Brain pericyte (primary cell): ENCODE measurements around the gene NTRK3.

Source experiments
- DNase-seq: peaks from one replicate; pipeline ENCODE4 v3.0.0-alpha.2; 2012; ENCODE audit warnings: low read depth, low spot score

The NTRK3 gene

DNA sequence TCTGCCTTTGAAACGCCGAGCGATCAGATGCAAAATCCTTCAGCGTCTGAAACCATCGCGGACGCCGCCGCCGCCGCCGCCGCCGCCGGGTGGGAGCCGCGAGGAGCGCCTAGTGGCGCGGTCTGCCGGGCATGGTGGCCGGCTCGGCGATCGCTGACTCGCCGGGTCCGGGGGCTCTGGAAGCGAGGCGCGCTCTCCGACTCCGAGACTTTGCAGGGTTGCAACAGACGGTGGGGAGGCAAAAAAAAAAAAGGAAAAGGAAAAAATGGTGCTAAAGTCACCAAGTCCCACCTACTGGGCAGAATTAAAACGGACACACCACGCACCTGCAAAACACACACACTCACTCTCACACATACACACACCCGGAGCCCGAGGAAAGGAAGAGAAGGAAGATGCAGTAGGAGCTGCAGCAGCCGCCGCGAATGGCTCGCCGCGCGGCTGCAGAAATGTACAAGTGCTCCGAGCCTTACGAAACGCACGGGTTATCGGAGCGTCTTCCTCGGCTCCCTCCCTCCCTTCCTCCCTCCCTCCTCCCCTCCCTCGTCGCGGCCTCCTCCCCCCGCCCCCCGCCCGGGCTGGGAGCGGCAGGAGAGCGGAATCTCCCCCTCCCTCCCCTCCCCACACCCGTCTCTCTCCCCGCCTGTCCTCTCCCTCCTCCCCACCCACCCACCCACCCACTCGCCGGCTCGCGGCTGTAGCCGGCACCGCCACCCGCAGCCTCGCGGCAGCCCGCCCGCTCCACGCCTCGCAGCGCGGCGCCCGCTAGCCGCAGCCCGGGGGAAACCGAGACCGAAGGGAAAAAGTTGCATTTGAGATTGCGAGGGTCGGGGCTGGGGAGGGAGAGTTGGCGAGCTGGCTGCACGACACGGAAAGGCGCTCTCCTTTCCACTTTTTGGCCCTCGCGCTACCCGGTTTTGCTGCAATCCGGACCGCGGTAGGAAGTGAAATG is at the start of gene NTRK3:
Gene NTRK3 (minus strand): TSS at position 461 of the 952 bp plus-strand sequence. CDS start 586 bp downstream, outside the sequence.
- DNase-seq = no peak

DNA sequence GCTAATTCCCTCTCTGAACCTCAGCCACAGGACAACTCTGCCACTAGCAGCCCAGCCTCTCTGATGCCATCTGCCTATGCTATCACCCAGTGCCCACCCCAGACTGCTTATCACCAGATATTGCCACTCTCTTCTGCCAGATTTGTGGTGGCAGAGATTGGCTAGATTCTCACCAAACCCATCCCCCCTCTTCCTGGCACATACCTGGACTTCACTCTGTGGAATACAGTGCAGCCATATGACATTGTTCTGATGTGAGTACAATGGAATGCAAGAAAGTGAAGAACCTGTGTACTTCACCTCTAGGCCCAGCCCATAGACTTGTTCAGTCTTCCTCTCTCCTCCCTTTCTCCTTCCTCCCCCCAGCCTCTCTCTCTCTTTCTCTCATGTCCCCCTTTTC is 46.9 kb upstream of the NTRK3 start:
- DNase-seq = no peak

DNA sequence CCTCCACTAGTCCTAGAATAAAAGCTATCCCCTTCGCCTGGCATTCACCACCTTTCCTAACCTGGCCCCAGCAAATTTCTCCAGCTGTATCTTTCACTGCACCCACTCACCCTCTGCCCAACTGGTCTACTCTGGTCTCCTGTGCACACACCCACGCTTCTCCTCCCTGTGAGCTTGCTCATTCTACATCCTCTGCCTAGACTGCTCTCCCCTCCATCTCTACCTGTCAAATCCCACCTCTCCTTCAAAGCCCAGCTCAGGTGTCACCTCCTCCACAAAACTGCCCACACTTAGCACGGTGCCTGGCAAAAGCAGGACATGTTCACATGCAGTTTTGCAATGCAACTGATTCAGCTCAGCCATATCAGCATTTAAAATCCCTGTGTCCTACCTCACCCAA is 45.8 kb upstream of the NTRK3 start:
- DNase-seq = no peak

DNA sequence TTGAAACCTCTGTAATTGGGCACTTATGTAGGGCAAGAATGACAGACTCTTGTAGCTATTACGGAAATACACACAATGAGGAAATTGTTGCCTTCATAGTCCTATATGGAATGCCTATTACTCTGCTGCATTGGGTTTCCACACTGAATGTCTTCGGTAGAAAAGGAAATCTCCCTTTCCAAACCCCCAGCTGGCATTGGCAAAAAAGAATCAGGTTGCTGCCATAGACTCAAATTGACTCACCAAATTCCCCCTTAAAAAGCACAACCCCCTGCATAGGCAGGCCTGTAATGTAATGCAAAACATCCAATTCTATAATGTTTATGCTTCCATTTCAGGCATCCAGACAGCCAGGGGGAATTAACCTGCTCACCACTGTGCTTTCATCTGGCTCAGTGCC is 44.8 kb upstream of the NTRK3 start:
- no peak for DNase-seq

DNA sequence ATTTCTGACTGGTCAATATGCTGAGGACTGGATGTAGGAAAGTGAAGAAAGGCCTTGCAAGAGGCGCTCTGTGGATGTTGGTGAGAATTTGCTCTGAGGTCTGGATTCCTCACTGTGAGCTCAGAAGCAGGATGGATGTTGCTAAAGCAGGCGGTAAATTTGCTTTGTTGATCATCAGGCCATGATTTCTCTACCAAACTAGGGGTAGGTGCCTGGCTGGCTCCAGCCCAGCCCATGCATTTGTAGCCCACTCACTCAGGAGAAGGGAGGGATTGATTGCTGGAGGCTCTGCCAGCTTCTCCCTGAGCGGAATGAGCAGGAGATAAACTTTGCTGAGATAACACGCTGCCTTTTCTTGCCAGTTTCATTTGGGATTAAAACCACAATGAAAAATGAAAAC is 44.3 kb upstream of the NTRK3 start:
- no peak for DNase-seq

DNA sequence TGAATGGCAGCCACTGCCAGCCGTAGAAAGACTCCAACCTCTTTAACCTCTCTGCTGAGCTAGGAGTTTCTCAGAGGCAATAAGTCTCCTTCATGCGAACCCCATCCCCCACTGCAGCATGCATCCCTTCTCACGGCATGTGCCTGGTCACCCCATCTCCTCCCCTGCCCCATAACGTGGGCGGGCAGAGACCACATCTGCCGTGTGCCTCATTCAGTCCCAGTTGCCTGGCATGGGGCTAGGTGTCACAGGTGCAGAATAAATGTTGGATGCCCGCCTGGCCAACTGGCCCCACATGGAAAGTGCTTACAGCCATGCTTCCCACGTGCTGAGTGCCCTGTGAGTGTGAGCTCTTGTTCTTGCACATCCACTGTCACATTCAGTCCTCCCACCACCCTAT is 43.5 kb upstream of the NTRK3 start:
- DNase-seq = no peak

DNA sequence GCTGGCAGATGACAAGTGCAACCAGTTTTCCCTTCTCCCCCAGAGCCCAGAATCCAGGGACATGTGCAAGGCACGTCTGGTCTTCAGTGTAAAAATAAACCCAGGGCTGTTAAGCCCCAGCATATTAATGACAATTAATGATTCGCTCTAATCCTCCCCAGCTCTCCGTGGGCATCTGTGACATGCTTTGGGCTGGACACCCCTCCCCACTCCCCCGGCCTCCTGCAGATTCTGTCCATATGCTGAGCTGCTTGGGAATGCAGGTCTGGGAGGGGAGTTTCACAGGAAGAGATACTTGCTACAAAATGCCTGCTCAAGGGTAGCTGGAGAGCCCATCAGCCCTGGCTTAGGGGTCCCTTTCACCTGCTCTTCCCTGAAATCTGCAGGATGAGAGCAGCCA is 43.0 kb upstream of the NTRK3 start:
- no peak for DNase-seq

DNA sequence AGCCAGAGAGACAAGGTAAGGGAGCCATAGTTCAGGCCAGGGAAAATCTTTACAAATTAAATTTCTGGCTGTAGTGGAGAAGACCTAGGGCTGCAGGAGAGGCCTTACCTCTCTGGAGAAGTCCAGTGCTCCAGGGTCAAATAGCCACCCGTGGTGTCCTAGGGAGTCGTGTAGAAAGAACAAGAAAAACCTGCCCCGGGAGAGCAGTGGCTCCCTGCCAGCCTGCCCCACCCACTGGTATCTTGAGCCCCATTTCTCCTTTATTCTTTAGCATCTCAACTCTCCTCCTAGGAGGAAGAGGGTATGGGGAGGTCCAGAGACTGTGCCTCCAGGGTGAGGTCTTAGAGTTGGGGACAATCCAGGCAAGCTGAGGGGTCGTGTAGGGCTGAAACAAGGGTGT is 32.1 kb upstream of the NTRK3 start:
- no peak for DNase-seq

DNA sequence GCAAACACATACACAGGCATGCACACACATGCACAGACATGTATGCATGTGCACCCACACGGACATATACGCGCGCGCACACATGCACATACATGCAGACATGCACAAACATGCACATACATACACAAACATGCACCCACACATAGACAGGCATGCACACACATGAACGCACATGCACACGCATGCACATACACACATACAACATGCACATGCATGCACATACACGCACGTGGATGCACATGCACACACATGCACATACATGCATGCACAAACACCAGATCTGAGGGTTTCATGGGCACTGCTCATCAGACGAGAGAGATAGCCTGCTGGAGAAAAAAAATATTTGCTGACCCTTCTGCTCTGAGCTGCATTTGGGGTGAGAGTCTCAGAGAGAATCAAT is 31.7 kb upstream of the NTRK3 start:
- no peak for DNase-seq

DNA sequence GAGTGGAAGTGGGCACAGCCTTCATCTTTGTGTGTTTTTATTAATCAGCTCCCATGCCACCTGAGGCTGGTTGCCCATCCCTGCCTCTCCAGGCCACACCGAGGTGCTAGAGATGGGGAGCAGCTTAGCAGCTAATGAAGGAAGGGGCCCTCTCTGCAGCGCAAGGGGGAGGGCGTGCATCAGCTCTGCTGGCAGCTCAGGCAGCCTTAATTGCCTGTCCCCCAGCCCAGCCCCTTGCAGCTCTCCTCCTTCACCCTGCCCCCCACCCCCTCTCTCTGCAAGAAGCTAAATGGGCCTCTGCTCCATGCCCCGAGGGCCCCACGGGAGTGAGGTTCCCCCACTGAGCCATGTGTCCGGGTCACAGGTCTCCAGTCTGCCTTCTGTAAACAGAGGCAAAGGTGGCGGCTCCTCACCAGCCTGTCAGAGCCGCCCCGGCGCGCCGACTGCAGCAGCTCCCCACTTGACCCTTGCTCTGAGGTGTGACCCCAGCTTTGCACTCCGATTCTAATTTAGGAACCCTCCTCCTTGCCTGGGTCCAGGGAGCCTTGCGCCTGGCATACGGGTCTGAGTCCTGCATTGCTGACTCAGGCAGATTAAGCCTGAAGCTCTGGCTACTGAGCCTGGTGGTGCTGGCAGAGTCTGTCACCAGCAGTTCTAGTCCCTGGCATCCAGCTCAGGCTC is 27.9 kb upstream of the NTRK3 start:
- DNase-seq = no peak

DNA sequence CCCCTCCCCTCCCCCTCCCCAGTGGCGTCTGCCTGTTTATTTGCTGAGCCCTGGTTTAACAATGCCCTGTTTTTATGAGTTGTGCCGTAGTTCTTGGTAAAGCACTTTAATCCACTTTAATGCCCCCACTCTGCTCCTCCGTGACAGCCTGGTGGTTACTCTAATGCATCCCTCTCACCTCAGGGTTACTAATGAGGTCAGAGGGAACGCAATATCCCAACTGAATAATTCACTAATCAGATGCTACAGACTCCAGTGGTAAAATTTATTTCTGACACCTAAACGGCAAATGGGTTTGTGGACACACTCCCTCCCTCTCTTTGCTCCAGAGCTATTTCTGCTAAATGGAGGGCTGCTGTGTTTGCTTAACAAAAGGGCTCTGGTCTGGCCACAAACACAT is 26.1 kb upstream of the NTRK3 start:
- no peak for DNase-seq

DNA sequence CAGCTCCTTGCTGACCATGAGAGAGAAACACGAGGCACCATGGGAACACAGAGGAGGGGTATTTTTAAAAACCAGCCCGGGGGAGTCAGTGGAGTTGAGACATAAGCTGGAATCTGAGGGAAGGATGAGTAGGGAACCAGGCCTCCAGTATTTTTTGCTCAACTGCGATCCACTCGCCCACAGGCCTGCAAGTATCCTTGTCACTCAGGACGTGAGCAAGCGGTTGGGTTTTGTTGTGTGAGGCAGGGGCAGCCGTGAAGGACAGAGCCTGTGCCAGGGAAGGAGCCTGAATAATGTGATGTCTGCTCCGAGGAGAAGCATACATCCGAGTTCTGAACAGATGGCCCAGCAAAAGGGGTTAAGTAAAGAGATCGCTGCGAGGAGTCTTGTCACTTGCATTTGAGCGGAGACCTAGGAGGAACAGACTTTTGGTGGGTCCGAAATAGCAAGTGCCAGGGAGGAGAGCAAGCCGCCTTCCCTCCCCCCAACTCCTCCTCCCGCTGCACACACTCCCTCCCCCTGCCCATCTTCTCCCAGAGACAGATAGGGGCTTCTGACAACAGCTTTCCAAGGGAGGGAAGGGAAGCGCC is 20.4 kb upstream of the NTRK3 start:
- no peak for DNase-seq

DNA sequence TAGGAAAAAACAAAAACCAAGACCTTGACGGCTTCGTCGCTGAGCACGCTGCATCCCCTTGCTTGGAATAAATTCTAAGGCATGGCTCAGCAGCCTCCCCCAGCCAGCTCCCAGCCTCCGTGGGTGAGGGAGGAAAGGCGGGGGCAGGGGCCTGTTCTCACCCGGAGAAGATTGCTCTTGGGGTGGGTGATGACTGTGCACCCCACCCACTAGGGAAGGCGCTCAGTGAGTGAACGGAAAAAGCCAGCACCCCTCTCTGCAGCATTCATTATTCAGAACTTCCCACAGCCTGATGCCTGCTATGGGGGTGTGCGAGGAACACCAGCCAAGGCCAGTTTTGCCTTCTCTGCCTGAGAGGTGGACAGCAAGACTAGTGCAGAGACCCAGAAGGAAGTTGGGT is 19.3 kb upstream of the NTRK3 start:
- no peak for DNase-seq

DNA sequence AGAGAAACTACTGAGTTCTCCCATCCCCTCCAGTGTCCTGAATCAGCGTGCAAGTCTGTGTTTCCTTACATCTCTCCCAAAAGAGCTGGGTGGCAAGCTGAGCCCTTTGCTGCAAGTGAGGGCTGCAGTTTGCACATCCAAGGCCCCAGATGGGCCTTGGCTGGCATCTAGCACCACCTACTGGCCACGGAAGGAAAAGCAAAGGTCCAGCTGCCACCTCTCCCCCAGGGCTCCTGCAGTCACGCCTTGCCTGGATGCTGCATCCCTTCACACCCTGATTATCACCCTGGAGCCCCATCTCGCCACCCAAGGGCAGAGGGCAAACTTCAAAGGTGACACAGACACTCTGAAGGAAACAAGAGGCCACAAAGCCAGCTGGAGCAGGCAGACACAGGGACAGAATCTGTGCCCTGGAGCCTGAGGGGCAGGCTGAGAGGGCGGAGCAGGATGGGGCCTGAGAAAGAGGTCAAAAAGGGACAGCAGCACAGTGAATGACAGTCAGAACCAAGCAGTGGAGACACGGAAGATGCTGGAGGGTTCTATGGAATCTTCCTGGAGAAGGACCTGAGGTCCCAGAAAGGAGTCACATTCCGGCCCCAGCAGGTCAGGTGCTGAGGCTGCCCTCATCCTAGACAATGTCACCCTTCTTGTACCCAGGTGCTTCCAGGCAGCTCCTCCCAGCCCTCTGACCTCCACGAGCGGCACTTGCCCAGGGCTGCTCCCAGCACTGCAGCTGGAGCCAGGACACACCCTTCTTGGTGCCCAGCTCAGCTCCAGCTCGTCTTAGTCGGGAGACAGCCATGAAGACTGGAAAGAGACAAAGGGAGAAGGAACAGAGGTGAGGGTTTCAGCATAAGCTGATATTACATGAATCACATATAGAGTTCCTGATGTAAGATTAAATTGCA is 18.3 kb upstream of the NTRK3 start:
- DNase-seq = no peak

DNA sequence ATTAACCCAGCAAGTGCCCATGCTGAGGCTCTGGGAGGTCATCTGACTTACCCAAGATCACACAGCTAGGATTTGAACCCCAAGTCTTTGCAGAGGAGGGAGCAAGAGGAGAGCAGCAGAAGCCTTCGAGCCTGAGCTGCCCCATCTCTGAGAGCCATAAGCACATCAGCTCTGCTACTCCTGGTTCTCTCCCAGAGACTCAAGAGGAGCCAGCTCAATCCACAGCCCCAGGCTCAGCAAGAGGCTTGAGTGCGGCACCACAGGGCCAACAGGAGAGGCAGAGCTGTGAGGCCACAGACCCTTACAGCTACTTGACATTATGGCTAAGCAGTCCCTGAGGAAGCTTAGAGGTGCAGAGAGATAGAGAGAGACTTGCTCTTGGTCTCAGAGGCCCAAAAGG is 15.9 kb upstream of the NTRK3 start:
- no peak for DNase-seq

DNA sequence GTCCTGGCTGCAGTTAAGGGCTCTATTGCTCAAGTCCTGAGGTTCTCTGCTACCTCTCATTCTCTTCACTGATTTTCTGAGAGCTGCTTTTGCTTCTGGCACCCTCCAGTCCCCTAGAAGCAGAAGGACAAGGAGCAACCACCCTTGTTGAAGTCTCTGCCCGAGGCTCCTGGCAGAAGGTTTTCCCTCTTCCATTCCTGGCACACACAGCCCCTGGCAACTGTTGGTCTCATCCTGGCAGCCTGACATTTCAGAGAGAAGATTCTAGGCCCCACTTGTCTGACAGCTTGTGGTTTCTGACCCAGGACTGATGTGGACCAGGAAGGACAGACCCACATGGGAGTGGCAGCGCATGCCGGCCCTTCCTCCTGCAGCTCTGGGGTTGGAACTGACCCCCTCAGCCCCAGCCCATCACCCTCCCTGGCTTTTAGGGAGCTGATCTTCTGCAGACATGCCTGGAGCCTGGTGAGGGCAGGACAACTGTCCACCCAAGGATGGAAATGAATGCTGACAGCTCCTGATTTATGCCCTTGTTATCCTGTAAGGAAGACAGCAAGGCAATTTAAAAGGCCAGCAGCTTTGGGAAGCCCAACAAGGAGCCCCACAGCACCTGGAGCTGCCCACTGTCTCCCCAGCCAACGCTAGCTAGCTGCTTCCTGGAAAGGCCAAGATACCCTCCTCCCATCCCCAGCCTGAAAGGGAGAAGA is 13.0 kb upstream of the NTRK3 start:
- DNase-seq = no peak

DNA sequence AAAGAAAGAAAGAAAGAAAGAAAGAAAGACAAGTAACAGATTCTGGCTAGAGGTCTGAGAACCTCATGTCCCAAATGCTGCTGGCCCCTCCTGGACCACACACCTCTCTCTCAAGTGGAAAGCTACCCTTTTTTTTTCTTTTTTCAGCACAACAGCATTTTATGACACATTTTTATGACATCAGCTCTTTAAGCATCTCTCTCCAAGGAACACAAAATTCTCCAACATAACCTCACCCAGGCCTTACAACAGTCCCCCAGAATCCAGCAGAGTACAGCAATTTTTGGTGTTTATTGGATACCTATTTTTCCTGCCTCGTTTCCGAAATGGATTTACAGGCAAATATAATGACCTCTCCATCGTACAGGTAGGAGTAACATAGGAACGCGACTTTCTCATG is 11.2 kb upstream of the NTRK3 start:
- DNase-seq = no peak

DNA sequence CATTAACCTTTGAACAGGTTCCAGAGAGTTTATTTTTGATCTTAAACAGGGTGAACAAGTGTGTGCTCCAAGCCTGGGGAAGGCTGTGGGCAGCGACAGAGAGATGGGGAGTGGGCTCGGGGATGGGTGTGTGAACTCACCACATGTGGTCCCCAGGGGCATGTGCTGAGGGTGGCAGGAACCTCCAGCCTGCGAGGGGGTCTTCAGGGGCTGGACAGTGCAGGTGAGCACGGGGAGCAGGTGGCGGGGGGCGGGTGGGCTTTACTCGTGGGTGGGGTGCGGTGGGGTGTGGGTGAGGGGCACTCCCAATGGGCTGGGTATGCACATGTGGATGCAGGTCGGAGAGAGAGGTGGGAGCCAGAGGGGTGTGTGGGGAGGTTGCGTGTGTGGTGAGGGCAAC is 9.6 kb upstream of the NTRK3 start:
- DNase-seq = no peak

DNA sequence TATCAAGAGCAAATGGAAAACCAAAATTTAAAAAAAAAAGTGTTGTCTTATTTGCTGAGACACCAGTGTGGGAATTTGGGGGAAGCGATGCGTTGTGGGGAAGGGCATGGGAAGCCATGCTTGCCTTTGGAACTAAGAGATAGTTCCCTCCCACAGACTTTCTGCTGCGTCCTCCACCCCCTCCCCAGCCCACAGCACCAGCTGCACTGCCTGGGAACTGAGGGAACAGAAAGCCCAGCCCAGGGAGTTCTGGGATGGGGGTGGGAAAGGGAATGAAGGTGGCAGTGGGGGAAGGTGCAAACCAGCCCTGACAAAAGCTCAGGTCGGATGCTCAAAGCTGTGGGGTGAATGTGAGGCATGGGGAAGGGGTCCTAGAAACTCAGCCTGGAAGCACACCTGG is 8.1 kb upstream of the NTRK3 start:
- no peak for DNase-seq

DNA sequence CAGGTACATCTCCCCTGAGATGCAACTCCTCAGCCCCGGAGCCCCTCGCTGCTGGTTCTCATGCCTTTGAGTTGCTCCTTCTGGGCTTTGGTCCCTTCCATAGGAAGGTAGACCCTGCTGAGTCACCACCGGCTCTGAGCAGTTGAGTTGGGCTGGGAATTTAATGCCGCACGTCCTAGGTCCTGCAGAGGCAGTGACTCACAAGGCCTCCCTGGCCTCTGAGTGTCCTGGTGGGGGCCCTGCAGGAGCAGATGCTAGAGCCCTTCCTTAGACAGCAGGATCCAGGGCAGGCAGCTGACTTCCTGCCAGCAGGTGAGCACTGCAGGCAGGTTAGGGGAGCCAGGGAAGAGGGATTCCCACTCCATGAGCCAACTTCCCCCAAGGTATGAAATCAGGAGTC is 5.5 kb upstream of the NTRK3 start:
- no peak for DNase-seq

DNA sequence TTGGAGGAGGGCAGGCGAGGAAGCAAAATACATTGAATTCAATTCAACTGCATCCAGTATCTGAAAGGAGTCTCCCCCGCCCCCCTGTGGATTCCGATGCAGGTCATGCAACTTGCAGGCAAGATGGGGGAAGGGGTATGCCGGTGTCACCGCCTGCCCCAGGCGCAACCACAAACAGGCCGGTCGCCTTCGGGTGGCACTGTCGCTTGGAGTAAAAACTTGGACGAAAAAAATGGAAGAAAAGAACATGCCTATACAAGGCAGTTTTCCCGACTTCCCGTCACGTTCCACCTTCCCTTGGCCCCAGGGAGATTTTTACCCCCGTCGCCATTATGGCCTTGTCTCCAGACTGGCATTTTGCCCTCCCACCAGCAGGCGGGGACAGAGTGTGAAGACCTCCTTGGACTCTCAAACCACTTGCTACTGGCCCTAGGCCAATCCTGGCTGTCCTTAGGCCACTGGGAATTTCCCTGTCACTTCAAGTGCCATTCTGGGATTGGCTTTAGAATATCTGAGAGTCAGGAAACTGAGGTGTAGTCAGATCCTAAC is 1.6 kb upstream of the NTRK3 start:
- no peak for DNase-seq
